HepG2 (cell line): ENCODE measurements around the gene NRP1.

ENCODE experiments used
- BRCA1 ChIP-seq: sonication (generic); formaldehyde crosslinking; IDR thresholded peaks from 2 replicates; pipeline ENCODE4 v1.4.0; 2020; ENCODE audit warnings: missing genetic modification reagents
- FOSL2 ChIP-seq: sonication (generic); formaldehyde crosslinking; IDR thresholded peaks from 2 replicates; pipeline ENCODE4 v1.4.0; 2020; ENCODE audit warnings: missing genetic modification reagents
- MXI1 ChIP-seq: IDR thresholded peaks from 3 replicates; pipeline ENCODE4 v1.6.1; 2012; ENCODE audit warnings: low read depth, low read length, inconsistent platforms, borderline replicate concordance
- POLR2A ChIP-seq, 2 experiments: IDR thresholded peaks; 2 replicates each; pipeline ENCODE4 v1.6.1; 2011; ENCODE audit warnings: low read depth in 2 of 2, low read length in 2 of 2, mild to moderate bottlenecking in 1 of 2, moderate library complexity in 1 of 2; ENCODE audit not compliant: insufficient read depth in 1 of 2
- PTBP1 ChIP-seq: fragments of 200-400 bp; formaldehyde crosslinking; IDR thresholded peaks from 2 replicates; pipeline ENCODE4 v1.6.1; 2018; ENCODE audit warnings: low read length, low read depth; ENCODE audit not compliant: poor library complexity, severe bottlenecking

- TF ChIP-seq PTBP1, result no peak
- TF ChIP-seq MXI1, result no peak
- no peak for TF ChIP-seq FOSL2 (CRISPR knock-in tag)
- TF ChIP-seq POLR2A (IDR thresholded peaks at IDR 0.05; ENCODE audit: insufficient read depth in 1 of 2, low read depth in 2 of 2, low read length in 2 of 2), result no peak
- no peak for TF ChIP-seq BRCA1
Measured at GRCh38 chr10:33160151-33160550, 174.3 kb downstream of the NRP1 start.
